Sigmoid colon (tissue), 4 donors: ENCODE data around the gene GAGE12H.
"Not testable (repeated sequence)": the region's sequence is repeated elsewhere in the genome, so short reads cannot be mapped to it uniquely, and the experiment has no call there.

Experiments used
- EP300 ChIP-seq, 4 donors: sonication (generic); formaldehyde crosslinking; IDR thresholded peaks; one replicate each; pipeline ENCODE4 v1.6.1; 2017; ENCODE audit warnings: antibody characterized with exemption in 4 of 4
- POLR2AphosphoS5 ChIP-seq, 4 donors: sonication (generic); formaldehyde crosslinking; IDR thresholded peaks; one replicate each; pipeline ENCODE4 v1.6.1; 2017; ENCODE audit warnings: antibody characterized with exemption in 4 of 4
- TF ChIP-seq, protein P1 (sequence below), 4 experiments: fragments of 450-650 bp in 3 of 4; fragments of 200-600 bp in 1 of 4; IDR thresholded peaks; one replicate each; pipeline ENCODE4 v1.5.1; 2016 to 2019; ENCODE audit warnings: antibody characterized with exemption in 4 of 4, mild to moderate bottlenecking in 3 of 4, moderate library complexity in 2 of 4

DNA sequence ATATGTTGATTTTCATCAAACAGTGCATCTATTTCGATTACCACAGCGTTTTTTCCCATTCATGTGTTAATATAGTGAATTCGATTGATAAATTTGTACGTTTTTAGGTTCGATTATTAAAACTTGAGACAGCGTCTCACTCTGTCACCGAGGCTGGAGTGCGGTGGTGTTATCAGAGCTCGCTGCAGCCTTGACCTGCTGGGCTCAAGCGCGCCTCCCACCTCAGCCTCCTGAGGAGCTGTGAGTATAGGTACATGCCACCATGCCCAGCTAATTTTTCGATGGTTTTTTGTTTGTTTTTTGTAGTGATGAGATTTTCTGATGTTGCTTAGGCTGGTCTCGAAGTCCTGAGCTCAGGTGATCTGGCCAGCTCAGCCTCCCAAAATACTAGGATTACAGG lies 10.6 kb upstream of the GAGE12H start:
- TF ChIP-seq, protein P1, sequence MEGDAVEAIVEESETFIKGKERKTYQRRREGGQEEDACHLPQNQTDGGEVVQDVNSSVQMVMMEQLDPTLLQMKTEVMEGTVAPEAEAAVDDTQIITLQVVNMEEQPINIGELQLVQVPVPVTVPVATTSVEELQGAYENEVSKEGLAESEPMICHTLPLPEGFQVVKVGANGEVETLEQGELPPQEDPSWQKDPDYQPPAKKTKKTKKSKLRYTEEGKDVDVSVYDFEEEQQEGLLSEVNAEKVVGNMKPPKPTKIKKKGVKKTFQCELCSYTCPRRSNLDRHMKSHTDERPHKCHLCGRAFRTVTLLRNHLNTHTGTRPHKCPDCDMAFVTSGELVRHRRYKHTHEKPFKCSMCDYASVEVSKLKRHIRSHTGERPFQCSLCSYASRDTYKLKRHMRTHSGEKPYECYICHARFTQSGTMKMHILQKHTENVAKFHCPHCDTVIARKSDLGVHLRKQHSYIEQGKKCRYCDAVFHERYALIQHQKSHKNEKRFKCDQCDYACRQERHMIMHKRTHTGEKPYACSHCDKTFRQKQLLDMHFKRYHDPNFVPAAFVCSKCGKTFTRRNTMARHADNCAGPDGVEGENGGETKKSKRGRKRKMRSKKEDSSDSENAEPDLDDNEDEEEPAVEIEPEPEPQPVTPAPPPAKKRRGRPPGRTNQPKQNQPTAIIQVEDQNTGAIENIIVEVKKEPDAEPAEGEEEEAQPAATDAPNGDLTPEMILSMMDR (IDR thresholded peaks at IDR 0.05): not testable (repeated sequence)
- TF ChIP-seq EP300, POLR2AphosphoS5 (IDR thresholded peaks at IDR 0.05): not testable (repeated sequence)
